Gastrocnemius medialis (tissue), 4 donors: ENCODE data around the gene TASOR.

Experiments
- CTCF ChIP-seq, 5 experiments: fragments of 450-650 bp in 3 of 5; fragments of 200-600 bp in 2 of 5; sonication (generic) in 2 of 5; IDR thresholded peaks in 4 of 5; conservative IDR thresholded peaks in 1 of 5; 1 replicate in 4 of 5; 2 replicates in 1 of 5; pipeline ENCODE4 v1.5.1; 2016 to 2019; ENCODE audit warnings: antibody characterized with exemption in 5 of 5, mild to moderate bottlenecking in 3 of 5, moderate library complexity in 3 of 5
- POLR2A ChIP-seq, 2 donors: fragments of 450-650 bp; IDR thresholded peaks; one replicate each; pipeline ENCODE4 v1.6.1; 2017; ENCODE audit warnings: antibody characterized with exemption in 2 of 2, mild to moderate bottlenecking in 2 of 2, moderate library complexity in 2 of 2

DNA sequence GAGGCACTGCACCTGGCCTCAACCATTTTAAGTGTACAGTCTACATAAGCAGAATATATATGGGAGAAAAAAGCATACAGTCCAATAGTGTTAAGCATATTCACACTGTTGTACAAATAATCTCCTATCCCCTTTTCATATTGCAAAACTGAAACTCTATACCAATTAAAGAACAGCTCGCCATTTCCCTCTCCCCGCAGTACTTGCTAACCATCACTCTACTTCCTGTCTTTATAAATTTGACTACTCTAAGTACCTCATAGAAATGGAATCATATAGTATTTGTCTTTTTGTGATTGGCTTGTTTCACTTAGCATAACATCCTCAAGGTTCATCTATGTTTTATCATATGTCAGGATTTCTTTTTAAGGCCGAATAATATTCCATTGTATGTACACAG, 21.6 kb upstream of the TASOR start:
- TF ChIP-seq POLR2A (IDR thresholded peaks at IDR 0.05) (no peak), CTCF (IDR thresholded peaks at IDR 0.05 in 4 of 5, conservative IDR thresholded peaks at IDR 0.05 in 1 of 5) (no peak)
